GM18951 (cell line): Measurements from ENCODE around the gene PNPLA5.

ENCODE experiments used
- POLR2A ChIP-seq: IDR thresholded peaks from 4 replicates; pipeline ENCODE4 v1.6.1; 2011; ENCODE audit warnings: mild to moderate bottlenecking; ENCODE audit not compliant: insufficient read length, insufficient read depth; ENCODE audit errors: extremely low read depth
- in situ Hi-C: fragments of 300-500 bp; cut with MboI; formaldehyde crosslinking; loops from one replicate; pipeline ENCODE4 v1.12.0; 2022; ENCODE audit warnings: low sequenced_read_pairs, mixed read lengths, inconsistent platforms; ENCODE audit not compliant: unreplicated experiment

Gene PNPLA5

DNA sequence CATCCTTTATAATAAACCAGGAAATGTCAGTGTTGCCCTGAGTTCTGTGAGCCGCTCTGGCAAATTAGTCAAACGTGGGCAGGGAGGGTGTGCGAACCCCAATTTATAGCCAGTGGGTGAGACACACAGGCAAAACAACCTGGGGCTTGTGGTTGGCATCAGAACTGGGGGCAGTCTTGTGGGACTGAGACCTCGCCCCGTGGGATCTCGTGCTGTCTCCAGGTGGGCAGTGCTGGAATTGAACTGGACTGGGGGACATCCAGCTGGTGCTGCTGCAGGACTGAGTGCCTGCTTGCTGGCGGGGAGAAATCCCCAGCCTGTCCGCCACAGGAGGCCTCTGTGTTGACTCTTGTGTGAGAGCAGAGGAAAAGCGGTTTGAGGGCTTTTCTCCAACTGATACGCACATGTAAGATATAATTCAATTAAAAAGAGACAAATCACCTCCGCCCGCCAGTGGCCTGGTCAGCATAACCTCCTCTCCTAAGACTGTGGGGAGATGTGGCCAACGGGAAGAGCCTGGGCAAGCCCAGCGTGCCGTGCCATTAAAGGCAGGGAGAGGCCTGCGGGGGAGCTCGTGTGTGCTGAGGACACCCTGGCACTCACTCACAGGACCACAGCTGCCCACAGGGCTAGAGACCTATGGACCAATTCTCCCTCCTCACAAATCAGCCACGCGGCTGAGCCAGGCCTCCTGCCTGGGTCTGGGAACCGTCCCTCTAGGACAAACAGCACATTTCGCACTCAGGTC is 47.9 kb downstream of the PNPLA5 start:
- TF ChIP-seq POLR2A, result no peak
- in situ Hi-C loops, result no loop called here

DNA sequence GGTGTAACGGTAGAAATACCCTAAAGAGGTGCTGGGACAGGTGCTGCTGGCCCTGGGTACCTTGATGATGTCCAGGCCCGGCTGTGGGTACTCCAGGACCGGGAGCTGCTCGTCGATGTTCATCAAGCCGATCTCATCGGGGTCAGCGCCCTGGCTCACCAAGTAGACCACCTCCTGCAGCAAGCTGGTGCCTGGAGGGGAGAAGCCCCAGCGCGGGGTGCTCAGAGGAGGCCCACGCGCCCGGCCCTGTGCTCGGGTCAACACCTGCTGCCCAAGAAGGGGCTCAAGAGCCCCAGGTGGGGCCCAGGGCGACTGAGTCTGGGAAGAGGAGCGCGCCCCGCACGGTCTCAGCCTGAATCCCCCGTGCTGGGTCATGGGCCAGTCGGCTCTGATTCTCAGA is 50.1 kb downstream of the PNPLA5 start:
- in situ Hi-C loops, result no loop called here
- TF ChIP-seq POLR2A, result no peak

DNA sequence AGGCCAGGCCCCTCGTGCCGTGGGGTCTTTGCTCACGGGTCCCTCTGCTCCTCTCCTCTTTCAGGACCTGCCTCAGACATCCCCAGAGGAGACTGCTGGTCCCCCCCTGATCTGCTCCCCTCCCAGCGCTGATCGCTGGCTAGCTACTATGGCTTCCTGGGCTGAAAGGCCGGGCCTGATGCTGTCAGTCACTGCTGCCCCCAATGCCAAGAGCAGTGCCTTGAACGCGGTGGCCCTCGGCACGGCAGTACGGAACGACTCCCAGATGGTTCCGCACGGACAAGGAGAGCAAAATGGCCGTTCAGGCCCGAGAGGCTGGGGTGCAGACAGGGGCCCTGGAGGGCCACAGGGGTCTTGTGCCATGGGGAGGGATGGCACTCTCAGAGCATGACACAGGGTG is 51.0 kb downstream of the PNPLA5 start:
- no peak for TF ChIP-seq POLR2A
- in situ Hi-C loops, result no loop called here

- no peak for TF ChIP-seq POLR2A
These were observed 51.4 kb downstream of the PNPLA5 start for GRCh38 chr22:43840431-43840830.

DNA sequence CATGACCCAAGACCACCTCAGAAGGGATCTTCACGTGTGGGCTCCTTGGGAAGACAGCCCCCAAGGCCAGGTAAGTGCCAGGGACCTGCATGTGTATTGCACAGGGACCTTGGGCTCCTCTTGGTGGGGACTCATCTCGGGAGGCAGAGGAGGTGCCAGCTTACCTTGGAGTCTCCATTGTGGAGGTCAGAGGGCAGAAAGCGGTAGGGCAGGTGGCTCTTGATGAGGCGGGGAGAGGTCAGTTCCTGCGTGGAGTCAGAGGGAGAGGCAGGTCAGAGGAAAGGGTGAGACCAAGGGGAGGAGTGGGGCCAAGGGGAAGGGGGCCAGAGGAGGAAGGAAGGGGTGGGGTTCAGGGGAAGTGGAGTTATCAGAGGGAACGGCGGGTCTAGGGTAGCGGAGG is 52.0 kb downstream of the PNPLA5 start:
- no peak for TF ChIP-seq POLR2A
- in situ Hi-C loops, result no loop called here

More at GRCh38 chr22:43840431-43840830, 51.4 kb downstream of the PNPLA5 start:
- in situ Hi-C loops, result no loop called here

GRCh38 chr22:43838571-43839307 is 53.1 kb downstream of the PNPLA5 start:
- in situ Hi-C loops, result no loop called here

DNA sequence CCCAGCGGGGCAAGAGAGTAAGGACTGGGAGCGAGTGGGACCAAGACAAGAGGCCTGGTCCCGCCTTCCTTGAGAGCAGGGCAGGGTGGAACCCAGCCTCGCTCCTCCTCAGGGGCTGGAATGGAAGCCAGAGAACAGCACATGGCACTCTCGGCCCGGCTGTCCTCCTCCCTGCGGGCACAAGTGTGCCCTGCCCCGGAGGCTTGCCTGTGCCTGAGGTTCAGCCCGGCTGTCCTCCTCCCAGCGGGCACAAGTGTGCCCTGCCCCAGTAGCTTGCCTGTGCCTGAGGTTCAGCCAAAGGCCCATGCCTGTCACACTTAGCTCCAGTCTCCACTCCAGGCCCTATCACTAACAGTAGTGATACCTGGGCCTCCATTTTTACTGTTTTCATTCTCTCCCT is 53.7 kb downstream of the PNPLA5 start:
- TF ChIP-seq POLR2A, result no peak
- in situ Hi-C loops, result no loop called here

More at GRCh38 chr22:43838571-43839307, 53.1 kb downstream of the PNPLA5 start:
- no peak for TF ChIP-seq POLR2A

- in situ Hi-C loops, result no loop called here
- no peak for TF ChIP-seq POLR2A
These were observed 54.1 kb downstream of the PNPLA5 start for GRCh38 chr22:43837666-43838065.

- in situ Hi-C loops, result no loop called here
These were observed 56.1 kb downstream of the PNPLA5 start for GRCh38 chr22:43835736-43836135.

GRCh38 chr22:43835166-43835565 is 56.6 kb downstream of the PNPLA5 start:
- in situ Hi-C loops, result no loop called here
- no peak for TF ChIP-seq POLR2A

More at GRCh38 chr22:43835736-43836135, 56.1 kb downstream of the PNPLA5 start:
- no peak for TF ChIP-seq POLR2A

- in situ Hi-C loops, result no loop called here
These were observed 58.2 kb downstream of the PNPLA5 start for GRCh38 chr22:43833286-43834240.

DNA sequence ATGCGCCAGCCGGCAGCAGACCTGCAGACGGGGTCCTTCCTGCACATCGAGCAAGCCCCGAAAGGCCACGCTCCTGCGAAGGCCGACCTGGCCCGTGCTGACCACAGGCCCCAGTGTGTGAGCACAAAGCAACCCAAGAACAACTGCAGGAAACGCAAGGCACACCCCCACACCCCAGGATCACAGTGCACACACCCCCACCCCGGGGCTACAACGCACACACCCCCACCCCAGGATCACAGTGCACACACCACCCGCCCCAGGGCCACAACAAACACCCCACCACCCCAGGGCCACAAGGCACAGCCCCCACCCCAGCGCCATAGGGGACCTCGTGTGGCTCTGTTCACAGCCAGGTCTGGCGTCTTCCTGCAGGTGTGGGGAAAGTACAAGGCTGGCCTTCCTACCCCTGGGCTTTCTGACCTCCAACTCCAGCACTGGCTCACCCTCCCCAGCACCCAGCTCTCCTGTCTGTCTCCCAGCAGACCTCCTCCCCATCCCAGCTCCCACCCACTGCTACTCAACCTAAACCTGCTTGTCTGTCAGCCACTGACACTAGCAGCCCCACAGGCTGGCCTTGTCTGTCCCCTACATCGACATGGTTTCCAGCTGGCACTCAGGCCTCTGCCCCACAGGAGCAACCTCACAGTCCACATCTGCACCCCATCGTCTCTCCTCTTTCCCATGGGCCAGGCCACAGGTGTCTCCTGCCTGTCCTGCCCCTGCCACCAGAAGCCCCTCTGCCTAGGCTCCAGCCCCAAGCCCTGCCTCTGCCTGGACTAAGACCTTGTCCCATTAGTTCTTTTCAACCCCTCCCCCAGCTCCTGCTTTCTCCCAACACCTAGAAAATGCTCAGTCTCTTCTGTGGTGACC is 59.2 kb downstream of the PNPLA5 start:
- no peak for TF ChIP-seq POLR2A

More at GRCh38 chr22:43833286-43834240, 58.2 kb downstream of the PNPLA5 start:
- no peak for TF ChIP-seq POLR2A

GRCh38 chr22:43831561-43832392 is 60.0 kb downstream of the PNPLA5 start:
- TF ChIP-seq POLR2A, result no peak
- in situ Hi-C loops, result no loop called here

More for the DNA sequence above, 59.2 kb downstream of the PNPLA5 start:
- in situ Hi-C loops, result no loop called here
